OCI-LY7 (cell line): ENCODE results near the gene CYP2A6.

Experiments used
- CTCF ChIP-seq: fragments of 200-600 bp; sonication (generic); conservative IDR thresholded peaks from 2 replicates; pipeline ENCODE4 v1.5.1; 2014; ENCODE audit warnings: mild to moderate bottlenecking, antibody characterized with exemption, low read length, moderate library complexity, mixed read lengths
- EZH2phosphoT487 ChIP-seq: fragments of 200-600 bp; sonication (generic); IDR thresholded peaks from 2 replicates; pipeline ENCODE4 v1.6.1; 2018; ENCODE audit warnings: low read depth, borderline replicate concordance, mild to moderate bottlenecking, mixed run types, antibody characterized with exemption, low read length, moderate library complexity, mixed read lengths

- TF ChIP-seq CTCF = no peak
- no peak for TF ChIP-seq EZH2phosphoT487
Measured at GRCh38 chr19:40827386-40828247, 22.6 kb downstream of the CYP2A6 start.
